RWPE1 (cell line): ENCODE results near the gene IBSP.

Experiments
- CTCF ChIA-PET: fragments of 350-600 bp; sonication (Branson Sonifier 250); formaldehyde crosslinking; extraction: SDS; loops from one replicate; lab custom pipeline; 2021; lab: Yijun Ruan, JAX
- POLR2A ChIA-PET: fragments of 400-600 bp; formaldehyde crosslinking; extraction: SDS; loops from one replicate; lab custom pipeline; 2020; ENCODE audit warnings: antibody characterized with exemption; ENCODE audit not compliant: low non-redundant PET; lab: Yijun Ruan, JAX
- DNase-seq: peaks from one replicate; pipeline ENCODE4 v3.0.0; 2012; ENCODE audit warnings: low spot score
- H3K27ac ChIP-seq: fragments of 450-650 bp; 2 replicates; pipeline ENCODE4 v1.5.1; 2017
- CTCF ChIP-seq: fragments of 450-650 bp; conservative IDR thresholded peaks from 2 replicates; pipeline ENCODE4 v1.5.1; 2017; ENCODE audit warnings: low read depth, mild to moderate bottlenecking

The IBSP gene

GRCh38 chr4:87856816-87857215 is 57.5 kb downstream of the IBSP start:
- ChIA-PET POLR2A (no interaction called here), CTCF (interaction anchor here (0.6 to 1.0 kb wide), 3 partner anchors 9 to 709 kb away, joined by 3 to 5 read pairs (median 4); no protein-coding TSS in a partner anchor)
- no peak overlapping the region for H3K27ac ChIP-seq
- TF ChIP-seq CTCF = no peak
- no peak for DNase-seq

GRCh38 chr4:87857789-87858188 is 58.4 kb downstream of the IBSP start:
- TF ChIP-seq CTCF = no peak
- ChIA-PET POLR2A (no interaction called here), CTCF (interaction anchor here (1.0 kb wide), 1 partner anchor 116 kb away, joined by 5 read pairs; no protein-coding TSS in a partner anchor)
- H3K27ac ChIP-seq = no peak overlapping the region
- DNase-seq = no peak
